ENCODE measurements around the gene CRADD.
"Not testable (repeated sequence)": the region's sequence is repeated elsewhere in the genome, so short reads cannot be mapped to it uniquely, and the experiment has no call there.

CRADD gene

GRCh38 chr12:93708952-93709351 lies 31.8 kb downstream of the CRADD start:
- no peak for DNase-seq

GRCh38 chr12:93709386-93709785 lies 32.2 kb downstream of the CRADD start:
- DNase-seq: no peak

DNA sequence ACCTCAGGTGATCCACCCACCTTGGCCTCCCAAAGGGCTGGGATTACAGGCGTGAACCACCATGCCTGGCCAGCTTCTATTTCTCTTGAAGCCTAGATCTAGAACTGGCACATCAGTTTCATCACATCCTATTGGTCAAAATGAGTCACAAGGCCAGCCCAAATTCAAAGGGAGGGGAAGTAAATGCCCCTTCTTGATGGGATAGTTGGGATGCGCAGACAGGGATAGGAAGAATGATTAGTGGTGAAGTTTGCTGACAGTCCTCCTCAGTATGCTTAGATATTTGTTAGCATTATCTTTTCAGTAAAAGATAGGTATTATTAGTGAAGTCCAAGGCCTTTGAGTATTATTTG lies 33.4 kb downstream of the CRADD start:
- no peak for DNase-seq

DNA sequence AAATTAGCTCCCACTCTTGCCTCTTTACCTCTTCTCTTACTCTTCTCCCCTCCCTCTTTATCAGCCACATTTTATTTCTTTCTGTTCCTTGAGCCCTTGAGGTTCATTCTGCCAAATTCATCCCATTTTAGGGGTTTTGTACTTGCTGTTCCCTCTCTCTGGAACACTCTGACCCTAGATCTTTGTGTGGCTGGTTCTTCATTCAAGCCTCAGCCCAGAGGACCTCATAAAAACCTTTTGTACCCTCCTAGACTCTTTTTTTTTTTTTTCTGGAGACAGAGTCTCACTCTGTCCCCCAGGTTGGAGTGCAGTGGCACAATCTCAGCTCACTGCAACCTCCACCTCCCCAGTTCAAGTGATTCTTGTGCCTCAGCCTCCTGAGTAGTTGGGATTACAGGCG lies 34.3 kb downstream of the CRADD start:
- not testable (repeated sequence) for DNase-seq

DNA sequence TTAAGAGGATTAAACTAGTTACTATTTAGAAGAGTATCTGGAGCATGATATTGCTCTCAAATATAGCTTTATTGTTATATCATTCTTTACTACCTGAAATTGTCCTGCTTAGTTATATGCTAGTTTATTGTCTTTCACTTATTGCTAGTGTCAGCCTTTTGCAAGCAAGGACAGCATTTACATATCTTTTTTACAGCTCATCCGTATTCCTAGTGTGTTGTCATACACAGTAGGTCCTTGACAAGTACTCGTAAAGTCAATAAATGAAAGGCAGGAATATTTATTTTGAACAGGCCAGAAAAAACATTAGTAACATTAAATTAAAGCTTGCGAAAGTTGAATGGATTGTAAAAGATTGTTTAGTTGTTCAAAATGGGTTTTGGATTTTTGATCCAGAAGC lies 35.0 kb downstream of the CRADD start:
- no peak for DNase-seq

- DNase-seq: no peak
Measured at GRCh38 chr12:93713060-93713459, 35.9 kb downstream of the CRADD start.

DNA sequence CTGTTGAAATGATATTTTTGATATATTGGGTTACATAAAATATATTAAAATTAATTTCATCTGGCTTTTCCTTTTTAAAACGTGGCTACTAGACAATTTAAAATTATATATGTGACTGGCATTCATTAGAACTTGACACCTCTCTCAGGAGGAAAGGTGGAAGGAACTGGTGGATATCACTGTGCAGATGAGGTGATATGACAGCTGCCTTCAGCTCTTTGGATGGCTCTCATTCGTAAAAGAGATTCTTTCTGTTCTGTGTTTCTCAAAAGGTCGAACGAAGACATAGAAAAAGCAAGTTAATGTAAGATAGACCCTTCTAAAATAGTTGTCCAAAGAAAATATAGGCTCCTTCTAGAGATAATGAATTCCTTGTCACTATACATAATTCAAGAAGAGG lies 36.6 kb downstream of the CRADD start:
- DNase-seq: no peak

DNA sequence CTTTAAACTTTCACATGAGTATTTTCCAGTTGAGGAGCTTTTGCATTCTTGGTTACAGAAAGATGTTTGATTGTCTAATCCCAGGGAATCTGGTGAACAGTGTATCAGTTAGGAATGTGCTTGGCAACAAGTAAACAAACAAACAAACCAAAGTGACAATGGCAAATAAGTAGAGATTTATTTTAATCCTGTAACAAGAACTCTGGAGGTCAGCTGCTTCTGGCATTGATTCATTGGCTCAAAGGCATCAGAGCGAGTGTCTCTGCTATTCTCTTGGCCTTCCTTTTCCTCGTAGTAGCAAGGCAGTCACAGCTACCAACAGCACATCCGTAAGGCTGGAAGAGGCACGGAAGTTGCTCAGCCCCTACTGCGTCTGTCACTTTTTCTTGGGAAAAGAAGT lies 37.2 kb downstream of the CRADD start:
- no peak for DNase-seq

GRCh38 chr12:93719710-93720109 lies 42.5 kb downstream of the CRADD start:
- DNase-seq: no peak

DNA sequence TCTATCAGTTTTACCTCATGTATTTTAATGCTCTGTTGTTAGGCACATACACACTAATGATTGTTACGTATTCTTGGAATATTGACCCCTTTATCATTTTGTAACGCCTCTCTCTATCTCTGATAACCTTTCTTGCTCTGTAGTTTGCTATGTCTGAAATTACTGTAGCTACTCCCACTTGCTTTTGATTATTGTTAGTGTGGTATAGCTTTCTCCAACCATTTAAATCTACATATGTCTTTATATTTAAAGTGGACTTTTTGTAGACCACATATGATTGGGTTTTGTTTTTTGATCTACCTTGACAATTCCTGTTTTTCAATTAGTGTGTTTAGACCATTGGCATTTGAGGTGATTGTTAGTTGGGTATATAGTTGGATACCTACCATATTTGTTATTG lies 43.4 kb downstream of the CRADD start:
- no peak for DNase-seq

DNA sequence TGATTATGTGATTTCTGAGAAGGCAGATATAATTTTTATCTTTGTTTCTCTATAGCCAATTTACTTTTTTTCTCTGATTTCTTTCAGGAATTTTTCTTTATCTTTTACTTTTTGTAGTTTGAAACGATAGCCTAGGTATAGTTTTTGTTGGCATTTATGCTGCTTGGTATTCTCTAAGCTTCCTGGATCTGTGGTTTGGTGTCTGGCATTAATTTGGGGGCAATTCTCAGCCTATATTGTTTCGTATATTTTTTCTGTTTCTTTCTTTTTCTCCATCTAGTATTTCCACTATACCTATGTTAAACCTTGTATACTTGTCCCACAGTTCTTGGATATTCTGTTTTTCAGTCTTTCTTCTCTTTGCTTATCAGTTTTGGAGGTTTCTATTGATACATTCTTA lies 45.0 kb downstream of the CRADD start:
- DNase-seq: no peak

DNA sequence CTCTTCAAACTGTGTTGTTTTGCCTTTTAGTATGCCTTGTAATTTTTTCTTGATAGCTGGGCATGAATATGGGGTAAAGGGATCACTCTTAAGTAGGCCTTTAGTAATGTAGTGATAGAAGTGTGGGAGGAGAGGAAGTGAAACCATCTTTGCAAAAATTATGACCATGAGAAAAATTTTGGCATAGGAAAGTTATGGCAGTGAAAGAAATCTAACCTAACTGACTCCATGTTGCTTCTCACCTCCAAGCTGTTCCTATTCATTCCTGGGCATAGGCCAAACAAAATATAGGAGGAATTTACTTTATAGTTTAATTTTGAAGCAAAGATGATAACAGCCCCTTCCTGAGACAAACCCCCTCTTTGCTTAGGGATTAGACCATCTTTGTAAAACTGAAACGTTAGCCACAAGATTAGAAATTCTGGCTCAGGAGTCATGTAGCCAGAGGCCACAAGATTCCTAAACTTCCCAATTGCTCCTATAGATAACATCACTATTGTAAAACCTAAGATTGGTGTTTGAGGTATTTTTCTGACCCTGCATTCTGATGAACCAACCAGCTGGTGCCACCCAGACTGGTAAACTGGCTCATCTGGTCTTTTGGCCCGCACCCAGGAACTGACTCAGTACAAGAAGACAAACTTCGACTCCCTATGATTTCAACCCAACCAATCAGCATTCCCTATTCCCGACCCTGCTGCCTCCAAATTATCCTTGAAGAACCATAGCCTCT lies 45.8 kb downstream of the CRADD start:
- DNase-seq: no peak

- DNase-seq: no peak
Measured at GRCh38 chr12:93723568-93723930, 46.4 kb downstream of the CRADD start.

GRCh38 chr12:93725531-93725930 lies 48.4 kb downstream of the CRADD start:
- DNase-seq: no peak

DNA sequence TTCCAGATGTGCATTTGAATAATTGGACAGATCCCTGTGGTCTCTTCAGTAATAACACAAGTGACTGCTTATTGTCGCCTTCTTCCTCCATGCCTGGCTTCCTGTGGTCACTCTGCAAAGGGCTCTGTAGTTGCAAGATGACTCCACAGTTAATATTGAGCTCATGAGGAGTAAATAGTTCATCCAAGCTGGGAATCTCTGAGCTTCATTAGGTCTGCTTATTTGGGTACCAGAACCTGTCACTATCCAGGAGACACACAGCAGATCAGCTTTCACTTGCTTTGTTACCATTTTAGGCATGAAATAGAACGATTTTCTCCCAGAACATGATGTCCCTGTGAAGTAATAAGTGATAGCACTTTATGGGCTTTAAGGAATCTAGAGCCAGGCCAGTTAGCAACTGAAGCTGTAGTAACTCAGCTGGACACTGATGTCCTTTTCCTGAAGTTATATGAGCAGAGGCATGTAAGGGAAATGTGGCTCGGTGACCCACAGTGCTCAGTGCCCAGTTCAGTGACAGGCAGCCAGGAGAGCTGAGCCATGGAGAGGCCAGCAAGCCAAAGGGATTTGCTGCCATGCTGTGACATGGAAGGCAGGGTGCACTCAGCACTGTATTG lies 50.1 kb downstream of the CRADD start:
- DNase-seq: no peak

- DNase-seq: no peak
Measured at GRCh38 chr12:93727911-93728310, 50.7 kb downstream of the CRADD start.

- no peak for DNase-seq
Measured at GRCh38 chr12:93729934-93730333, 52.8 kb downstream of the CRADD start.

DNA sequence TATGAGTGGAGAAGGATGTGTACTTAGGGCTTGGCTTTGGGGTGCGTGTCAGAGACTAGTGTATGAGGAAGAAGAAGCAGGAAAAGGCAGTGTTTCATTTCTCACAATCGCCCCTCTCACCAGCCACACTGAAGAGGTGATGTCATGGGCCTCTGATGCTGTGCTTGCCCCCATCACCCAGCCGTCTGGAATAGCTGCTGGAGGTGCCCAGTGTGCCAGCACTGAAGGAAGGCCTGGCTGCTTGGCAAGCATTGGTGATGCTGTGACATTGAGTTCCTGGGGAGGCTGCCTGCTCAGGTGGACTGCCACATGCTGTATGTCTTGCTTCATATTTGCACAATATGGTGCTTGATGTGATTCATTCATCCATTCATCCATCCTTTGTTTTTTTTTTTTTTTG lies 56.2 kb downstream of the CRADD start:
- no peak for DNase-seq

GRCh38 chr12:93733928-93734327 lies 56.8 kb downstream of the CRADD start:
- DNase-seq: no peak

DNA sequence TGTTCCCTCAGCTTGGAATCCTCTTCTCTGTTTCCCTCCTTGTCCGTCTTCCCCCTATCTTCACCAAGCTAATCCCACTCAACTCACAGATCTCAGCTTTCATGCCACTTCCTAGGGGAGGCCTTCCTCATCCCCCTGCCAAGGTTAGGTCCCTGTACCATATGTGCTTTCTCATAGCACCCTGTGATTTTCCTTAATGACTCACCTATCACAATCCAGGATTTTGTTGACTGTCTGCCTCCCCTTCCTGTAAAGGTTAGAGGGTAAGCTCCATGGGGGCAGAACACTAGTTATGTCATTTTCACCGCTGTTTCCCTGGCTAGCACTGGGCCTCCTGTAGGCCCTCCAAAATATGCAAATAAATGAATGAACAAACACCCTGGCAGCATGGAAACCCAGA lies 57.6 kb downstream of the CRADD start:
- DNase-seq: no peak

DNA sequence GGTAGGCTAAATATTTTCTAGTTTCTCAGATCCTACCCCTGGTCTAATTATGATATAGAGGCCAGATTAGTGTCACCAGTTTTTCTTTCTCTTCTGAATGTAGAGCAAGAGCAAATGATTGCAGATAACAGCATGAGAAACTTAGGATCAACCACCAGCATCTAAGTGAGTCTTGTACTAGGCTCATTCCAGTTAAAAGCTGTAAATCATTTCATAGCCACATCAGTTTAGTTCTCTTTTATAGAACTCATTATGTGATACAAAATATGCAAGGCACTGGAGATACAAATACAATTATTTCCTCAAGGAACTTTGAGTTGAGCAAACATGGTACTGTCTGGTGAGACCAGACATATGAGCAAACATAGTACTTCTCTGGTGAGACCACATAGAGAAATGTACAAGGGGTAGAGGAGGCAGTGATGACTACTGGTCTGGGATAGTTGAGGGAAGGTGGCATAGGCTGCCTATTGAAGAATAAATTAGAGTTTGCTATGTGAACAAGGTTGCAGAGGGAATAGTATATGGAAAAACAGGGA lies 59.5 kb downstream of the CRADD start:
- DNase-seq: no peak

DNA sequence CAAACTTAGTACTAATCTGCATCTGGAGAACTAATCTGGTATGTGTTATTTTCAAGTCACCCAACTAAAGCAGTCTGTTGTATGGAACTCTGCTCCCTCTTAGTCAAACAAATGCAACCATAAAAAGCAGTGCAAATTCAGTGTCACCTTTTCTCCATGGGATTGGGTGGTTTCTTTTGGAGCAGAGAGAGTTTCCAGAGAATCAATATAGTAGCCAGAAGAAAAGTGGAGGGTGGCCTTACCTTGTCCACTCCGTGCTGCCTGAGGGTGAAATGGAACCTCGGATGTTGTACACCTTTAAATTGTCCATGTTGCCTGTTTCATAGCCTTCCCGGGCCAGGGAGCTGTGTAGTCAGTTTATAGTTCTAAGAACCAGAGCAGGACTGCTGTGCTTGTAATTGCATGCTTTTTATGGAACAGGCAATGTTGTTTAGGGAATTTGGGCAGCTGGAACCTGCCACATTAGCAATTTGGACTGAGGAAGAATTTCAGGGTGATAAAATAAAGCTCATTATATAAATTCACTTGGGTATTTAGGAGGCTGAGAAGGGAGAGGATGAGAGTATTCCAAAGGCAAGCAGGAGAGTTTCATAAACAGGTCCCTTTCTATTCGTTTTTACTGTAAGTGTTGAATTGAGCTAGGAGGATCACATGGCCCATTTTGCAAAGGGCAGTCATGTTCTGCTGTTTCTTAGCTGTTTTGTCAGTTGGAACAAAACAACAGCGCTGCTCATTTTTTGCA lies 60.5 kb downstream of the CRADD start:
- DNase-seq: no peak

DNA sequence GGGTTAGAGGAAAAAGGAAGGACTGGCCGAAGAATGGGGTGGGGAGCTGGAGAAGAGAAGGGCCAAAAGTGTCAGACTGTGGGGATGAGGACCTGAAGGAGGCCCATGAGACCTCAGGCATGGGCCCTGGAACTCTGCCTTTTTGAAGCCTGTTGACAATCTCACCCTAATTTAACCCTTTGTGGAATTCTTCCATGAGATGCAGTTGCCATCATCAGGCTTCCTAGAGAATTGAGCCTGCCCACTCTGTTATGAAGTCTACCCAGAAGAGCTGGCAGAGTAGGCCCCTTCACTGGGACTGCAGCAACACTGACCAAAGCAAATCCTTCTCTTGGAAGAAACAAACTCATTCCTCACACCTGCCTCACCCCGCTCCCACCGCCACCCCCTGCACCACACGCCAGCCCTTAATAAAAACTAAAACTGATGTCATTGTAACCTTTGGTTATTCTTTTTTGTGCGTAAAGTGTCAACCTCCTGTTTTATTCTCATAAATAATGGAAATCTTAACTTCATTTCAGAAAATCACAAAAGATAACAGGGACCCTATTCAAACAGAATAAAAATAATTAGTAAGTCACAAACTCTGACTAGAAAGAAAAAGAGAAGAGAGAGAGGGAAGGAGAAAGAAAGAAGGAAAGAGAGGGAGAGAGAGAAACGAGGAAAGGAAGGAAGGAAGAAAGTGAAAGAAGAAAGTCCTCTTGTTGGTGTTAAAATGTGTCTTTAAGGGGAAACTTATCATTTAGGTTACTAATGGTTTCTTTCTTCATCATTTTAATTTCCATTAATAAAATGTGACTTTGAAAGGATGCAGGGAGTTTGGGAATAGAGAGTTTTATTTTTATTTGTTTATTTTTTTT lies 61.3 kb downstream of the CRADD start:
- DNase-seq: no peak

Measured in NCI-H1048 (cell line).